T1000 (cell line): Measurements from ENCODE around the gene FLNA.
A peak's percentile ranks its signal among the peaks of the same experiment; 100 is the strongest.
"Not testable (repeated sequence)": the region's sequence is repeated elsewhere in the genome, so short reads cannot be mapped to it uniquely, and the experiment has no call there.

Experiments used
- DNase-seq: peaks from one replicate; lab custom pipeline; 2025; ENCODE audit warnings: mixed read lengths; lab: John Stamatoyannopoulos, UW

FLNA gene

GRCh38 chrX:154398668-154399526 is 24.5 kb upstream of the FLNA start:
- no peak for DNase-seq

GRCh38 chrX:154397888-154398667 is 23.6 kb upstream of the FLNA start, which contains the start of gene RPL10:
TSS of gene RPL10 (plus strand) at chrX:154398377. CDS start at chrX:154398520, 143 bp downstream.
- DNase-seq: peak; percentile 87

GRCh38 chrX:154396973-154397887 is 22.8 kb upstream of the FLNA start:
- DNase-seq: peak; percentile 18

GRCh38 chrX:154396363-154396762 is 21.9 kb upstream of the FLNA start:
- not testable (repeated sequence) for DNase-seq

- not testable (repeated sequence) for DNase-seq
Measured at GRCh38 chrX:154389812-154390747, 15.6 kb upstream of the FLNA start.

- DNase-seq: not testable (repeated sequence)
Measured at GRCh38 chrX:154388649-154389048, 14.2 kb upstream of the FLNA start.

- DNase-seq: not testable (repeated sequence)
Measured at GRCh38 chrX:154388094-154388493, 13.7 kb upstream of the FLNA start.

GRCh38 chrX:154384284-154384892 is 10.0 kb upstream of the FLNA start:
- no peak for DNase-seq

- DNase-seq: no peak
Measured at GRCh38 chrX:154383359-154384283, 9.2 kb upstream of the FLNA start.

- no peak for DNase-seq
Measured at GRCh38 chrX:154382483-154383069, 8.1 kb upstream of the FLNA start.

GRCh38 chrX:154381271-154381670 is 6.8 kb upstream of the FLNA start:
- no peak for DNase-seq

- no peak for DNase-seq
Measured at GRCh38 chrX:154380787-154381186, 6.4 kb upstream of the FLNA start.

GRCh38 chrX:154380153-154380552 is 5.7 kb upstream of the FLNA start:
- DNase-seq: no peak

GRCh38 chrX:154379569-154379951 is 5.1 kb upstream of the FLNA start:
- no peak for DNase-seq

- peak; percentile 93 for DNase-seq
Measured at GRCh38 chrX:154378799-154379568, 4.5 kb upstream of the FLNA start, which contains the start of gene EMD. TSS of gene EMD (plus strand) at chrX:154379295. CDS start at chrX:154379485, 190 bp downstream.

GRCh38 chrX:154378059-154378798 is 3.8 kb upstream of the FLNA start:
- DNase-seq: no peak

- DNase-seq: no peak
Measured at GRCh38 chrX:154376774-154377173, 2.3 kb upstream of the FLNA start.
